Adrenal gland (tissue), 12 donors: Measurements from ENCODE around the gene LTB. TPM values are rescaled to one million over a fixed set of nuclear protein-coding genes. Genes with fewer than 3 reads are reported as not detected.

Source experiments
- DNase-seq, 7 donors: peaks; one replicate each; pipeline ENCODE4 v3.0.0-alpha.2; 2019 to 2020
- H3K27ac ChIP-seq, 5 donors: fragments of 200-600 bp; sonication (generic) in 4 of 5; 1 replicate in 3 of 5; 2 replicates in 2 of 5; pipeline versions ENCODE4 v1.5.1 to v1.8.0; 2016 to 2020; ENCODE audit warnings: mild to moderate bottlenecking in 1 of 5
- H3K27me3 ChIP-seq: fragments of 200-600 bp; 2 replicates; pipeline ENCODE4 v1.8.0; 2021
- H3K36me3 ChIP-seq, 2 donors: fragments of 200-600 bp; replicated peaks in 1 of 2; 1 replicate in 1 of 2; 2 replicates in 1 of 2; pipeline versions ENCODE4 v1.5.1 to v1.8.0; 2018 to 2022
- H3K4me1 ChIP-seq, 2 donors: fragments of 200-600 bp; replicated peaks in 1 of 2; 1 replicate in 1 of 2; 2 replicates in 1 of 2; pipeline versions ENCODE4 v1.5.1 to v1.8.0; 2018 to 2021
- H3K4me3 ChIP-seq, 4 donors: fragments of 200-600 bp; sonication (generic) in 3 of 4; one replicate each; pipeline ENCODE4 v1.5.1; 2016 to 2018
- H3K9me3 ChIP-seq, 3 donors: fragments of 200-600 bp; sonication (generic) in 1 of 3; replicated peaks in 1 of 3; 1 replicate in 2 of 3; 2 replicates in 1 of 3; pipeline versions ENCODE4 v1.5.1 to v1.8.0; 2016 to 2021
- POLR2A ChIP-seq, 2 donors: fragments of 450-650 bp; IDR thresholded peaks; one replicate each; pipeline ENCODE4 v1.6.1; 2017; ENCODE audit warnings: antibody characterized with exemption in 2 of 2, mild to moderate bottlenecking in 2 of 2, moderate library complexity in 1 of 2
- WGBS, 4 donors: extraction: QIAGEN DNeasy Blood & Tissue Kit in 2 of 4; methylation state at CpG; one replicate each; pipeline versions ENCODE4 v1.1.5 to v1.1.7; 2013 to 2017; 5-methylcytosine and 5-hydroxymethylcytosine counted together
- intact Hi-C, 2 donors: fragments of 100-400 bp; cut with DNase I; formaldehyde crosslinking; loops; one replicate each; pipeline versions ENCODE4 v1.14.1 to v1.15.0; 2022 to 2023
- polyA plus RNA-seq, 3 donors: library from polyadenylated mRNA; stranded (reverse); fragments of 200-250 nt in 2 of 3; fragments of 350-450 nt in 1 of 3; fragmentation: Illumina TruSeq in 1 of 3; extraction: RNeasy Lipid Tissue Mini Kit (QIAGEN cat#74804) in 1 of 3; gene quantifications; one replicate each; pipeline ENCODE4 v1.2.3, GENCODE V29; 2013 to 2014
- small RNA-seq, 2 donors: library from RNA; depleted of rRNA; stranded (forward); fragments of <200 nt; gene quantifications; one replicate each; pipeline ENCODE3, GENCODE V24; 2016
- total RNA-seq, 9 donors: library from RNA; depleted of rRNA in 4 of 9; stranded (reverse); fragments of >200 nt in 4 of 9; fragments of 120-200 nt in 1 of 9; fragmentation: NEBNext Ultra II Directional in 1 of 9; extraction: Animal tissue kit (Norgen Biotek cat#: 25700) in 1 of 9; gene quantifications; one replicate each; pipeline versions ENCODE4 v1.1.0 to v1.2.4, GENCODE V29; 2013 to 2023
- TF ChIP-seq, protein P1 (sequence below), 6 experiments: fragments of 450-650 bp in 4 of 6; fragments of 200-600 bp in 2 of 6; sonication (generic) in 1 of 6; IDR thresholded peaks; 1 replicate in 5 of 6; 2 replicates in 1 of 6; pipeline versions ENCODE4 v1.5.1 to v1.8.0; 2016 to 2021; ENCODE audit warnings: antibody characterized with exemption in 6 of 6, mild to moderate bottlenecking in 2 of 6, moderate library complexity in 1 of 6
- donor health status: healthy with polysubstance abuse.
- donor health status: Bipolar disorder and iron deficiency.
- donor health status: DM: yes; HTN: yes; CAD: no.
- donor health status: DM: no; HTN: no; CAD: no.
- donor health status: DM: no; HTN: no; CAD: no.
- donor health status: DM: yes; HTN: yes; CAD: no.

LTB gene
- total and polyA plus RNA-seq, 12 donors: 0.31 to 6.7 (median 1.1) TPM; not detected in 3

DNA sequence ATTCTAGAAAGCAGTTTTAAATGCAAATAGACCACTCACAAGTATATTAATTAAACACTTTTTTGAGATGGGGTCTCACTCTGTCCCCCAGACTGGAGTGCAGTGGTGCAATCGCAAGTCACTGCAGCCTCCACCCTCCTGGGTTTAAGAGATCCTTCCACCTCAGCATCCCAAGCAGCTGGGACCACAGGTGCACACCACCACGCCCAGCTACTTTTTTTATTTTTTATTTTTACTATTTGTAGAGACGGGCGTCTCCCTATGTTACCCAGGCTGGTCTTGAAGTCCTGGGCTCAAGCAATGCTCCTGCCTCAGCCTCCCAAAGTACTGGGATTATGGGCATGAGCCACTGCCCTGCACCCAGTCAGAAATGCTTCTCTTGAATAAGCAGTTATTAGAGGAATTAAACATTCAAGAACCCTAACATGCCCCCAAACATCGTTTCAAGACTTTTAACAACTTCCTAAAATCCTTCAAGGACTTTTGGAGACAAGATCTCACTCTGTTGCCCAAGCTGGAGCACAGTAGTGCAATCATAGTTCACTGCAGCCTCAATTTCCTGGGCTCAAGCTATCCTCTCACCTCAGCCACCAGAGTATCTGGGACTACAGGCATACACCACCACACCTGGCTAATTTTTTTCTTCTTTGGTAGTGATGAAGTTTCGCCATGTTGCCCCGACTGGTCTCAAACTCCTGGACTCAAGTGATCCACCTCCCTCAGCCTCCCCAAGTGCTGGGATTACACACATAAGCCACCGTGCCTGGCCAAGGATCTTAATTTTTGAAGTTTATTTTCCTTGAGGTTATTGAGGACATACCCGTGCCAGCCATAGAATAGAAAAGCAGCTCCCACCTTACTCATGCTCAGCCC is 50.2 kb downstream of the LTB start:
- DNase-seq: no peak
- Histone ChIP-seq H3K36me3 (peaks cover 0 to 71% of the 10 kb centered on the region in 2 donors), H3K9me3 (no peaks in the 10 kb centered on the region), H3K4me3 (no peak overlapping the region), H3K27me3 (no peaks in the 10 kb centered on the region), H3K4me1 (peaks cover 0 to 8% of the 10 kb centered on the region in 2 donors), H3K27ac (peak overlapping the region in 1 of 5 donors; percentile 14)
- WGBS, 4 donors: 64 to 71% (median 67%) methylated on average over 9 of the region's 9 CpGs
- TF ChIP-seq, protein P1, sequence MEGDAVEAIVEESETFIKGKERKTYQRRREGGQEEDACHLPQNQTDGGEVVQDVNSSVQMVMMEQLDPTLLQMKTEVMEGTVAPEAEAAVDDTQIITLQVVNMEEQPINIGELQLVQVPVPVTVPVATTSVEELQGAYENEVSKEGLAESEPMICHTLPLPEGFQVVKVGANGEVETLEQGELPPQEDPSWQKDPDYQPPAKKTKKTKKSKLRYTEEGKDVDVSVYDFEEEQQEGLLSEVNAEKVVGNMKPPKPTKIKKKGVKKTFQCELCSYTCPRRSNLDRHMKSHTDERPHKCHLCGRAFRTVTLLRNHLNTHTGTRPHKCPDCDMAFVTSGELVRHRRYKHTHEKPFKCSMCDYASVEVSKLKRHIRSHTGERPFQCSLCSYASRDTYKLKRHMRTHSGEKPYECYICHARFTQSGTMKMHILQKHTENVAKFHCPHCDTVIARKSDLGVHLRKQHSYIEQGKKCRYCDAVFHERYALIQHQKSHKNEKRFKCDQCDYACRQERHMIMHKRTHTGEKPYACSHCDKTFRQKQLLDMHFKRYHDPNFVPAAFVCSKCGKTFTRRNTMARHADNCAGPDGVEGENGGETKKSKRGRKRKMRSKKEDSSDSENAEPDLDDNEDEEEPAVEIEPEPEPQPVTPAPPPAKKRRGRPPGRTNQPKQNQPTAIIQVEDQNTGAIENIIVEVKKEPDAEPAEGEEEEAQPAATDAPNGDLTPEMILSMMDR (IDR thresholded peaks at IDR 0.05): no peak
- no peak for TF ChIP-seq POLR2A (IDR thresholded peaks at IDR 0.05)
- intact Hi-C loops: no loop called here

DNA sequence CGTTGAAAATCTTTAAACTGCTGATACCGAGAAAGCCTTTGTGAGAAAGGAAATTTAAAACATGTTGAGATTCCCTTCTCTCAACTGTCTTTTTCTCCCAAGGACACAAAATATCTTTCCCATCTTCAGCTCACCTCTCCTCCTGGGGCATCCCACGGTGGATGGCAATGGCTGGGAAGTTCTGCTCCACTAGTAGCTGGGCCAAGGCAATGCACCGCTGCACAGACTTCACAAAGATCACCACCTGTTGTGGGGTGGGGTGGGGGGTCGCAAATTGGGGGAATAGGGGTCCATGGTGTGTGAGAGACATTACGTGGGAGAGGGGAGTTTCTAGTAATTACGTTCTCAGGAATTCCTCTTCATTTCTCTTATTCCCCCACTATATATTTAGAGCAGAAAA is 51.1 kb downstream of the LTB start:
- WGBS, 4 donors: 85 to 91% (median 90%) methylated on average over 7 of the region's 7 CpGs
- intact Hi-C loops: no loop called here
- Histone ChIP-seq H3K4me3 (no peak overlapping the region), H3K36me3 (peaks cover 0 to 63% of the 10 kb centered on the region in 2 donors), H3K27ac (no peak overlapping the region), H3K9me3 (no peaks in the 10 kb centered on the region), H3K27me3 (no peaks in the 10 kb centered on the region), H3K4me1 (peaks cover 0 to 3% of the 10 kb centered on the region in 2 donors)
- no peak for DNase-seq
- TF ChIP-seq, protein P1 (IDR thresholded peaks at IDR 0.05): no peak
- TF ChIP-seq POLR2A (IDR thresholded peaks at IDR 0.05): no peak

- no peak for DNase-seq
- H3K36me3 ChIP-seq: peaks cover 0 to 58% of the 10 kb centered on the region in 2 donors
- peaks cover 2 to 3% of the 10 kb centered on the region in 2 donors for H3K4me1 ChIP-seq
- intact Hi-C loops: no loop called here
- no peaks in the 10 kb centered on the region for H3K27me3 ChIP-seq
- TF ChIP-seq, protein P1 (IDR thresholded peaks at IDR 0.05): no peak
- no peak for TF ChIP-seq POLR2A (IDR thresholded peaks at IDR 0.05)
- no peaks in the 10 kb centered on the region for H3K9me3 ChIP-seq
- no peak overlapping the region for H3K4me3 ChIP-seq
- 67 to 90% (median 71%) methylated on average over 5 to 6 of the region's 6 CpGs for WGBS, 4 donors
- H3K27ac ChIP-seq: no peak overlapping the region
Measured at GRCh38 chr6:31530659-31531058, 51.6 kb downstream of the LTB start.

Small RNAs within 50 kb of the gene (small RNA-seq; reads per million reads assigned to genes)
- gene SNORA38 (4.4 to 4.6 reads per million in 2 donors), gene SNORD117 (193 to 247 reads per million in 2 donors), gene SNORD84 (0 reads per million in 2 donors), gene UQCRHP1 (0 reads per million in 2 donors)

Other genes starting within 250 kb of the LTB start
Only the 30 nearest of the 35 such genes appear.
- 10 to 100 TPM; 12.2 to 58.7 (median 29.1) TPM for gene MICA, start 178.8 kb downstream of the LTB start, total RNA-seq
- gene MICA, start 178.8 kb downstream of the LTB start, polyA plus RNA-seq: 10 to 100 TPM; 36.0 to 66.0 (median 45.6) TPM
- 1 to 10 TPM; 1.1 to 3.3 (median 3.0) TPM for gene MICB, start 84.3 kb downstream of the LTB start, total RNA-seq
- 1 to 10 TPM in 2 of 3 donors, under 1 TPM in 1; 0.57 to 3.0 (median 2.7) TPM for gene MICB, start 84.3 kb downstream of the LTB start, polyA plus RNA-seq
- not detected for gene MCCD1, start 53.5 kb downstream of the LTB start, total RNA-seq
- not detected for gene MCCD1, start 53.5 kb downstream of the LTB start, polyA plus RNA-seq
- 100 to 1,000 TPM; 155 to 345 (median 287) TPM for gene DDX39B, start 40.4 kb downstream of the LTB start, total RNA-seq
- 100 to 1,000 TPM; 167 to 969 (median 968) TPM for gene DDX39B, start 40.4 kb downstream of the LTB start, polyA plus RNA-seq
- gene ATP6V1G2, start 35.8 kb downstream of the LTB start, total RNA-seq: 1 to 10 TPM in 7 of 9 donors, under 1 TPM in 2; 0.87 to 4.8 (median 2.8) TPM
- gene ATP6V1G2, start 35.8 kb downstream of the LTB start, polyA plus RNA-seq: 1 to 10 TPM; 2.8 to 6.6 (median 5.6) TPM
- gene NFKBIL1, start 34.8 kb downstream of the LTB start, total RNA-seq: 10 to 100 TPM; 15.1 to 33.6 (median 27.9) TPM
- gene NFKBIL1, start 34.8 kb downstream of the LTB start, polyA plus RNA-seq: 10 to 100 TPM in 2 of 3 donors, 1 to 10 TPM in 1; 5.0 to 46.2 (median 27.6) TPM
- 1 to 10 TPM in 2 of 9 donors, not detected in 7; 1.2 to 1.4 TPM for gene LTA, start 10.1 kb downstream of the LTB start, total RNA-seq
- gene LTA, start 10.1 kb downstream of the LTB start, polyA plus RNA-seq: under 1 TPM in 2 of 3 donors, not detected in 1; 0.20 to 0.72 TPM
- 1 to 10 TPM in 5 of 9 donors, under 1 TPM in 3, not detected in 1; 0.33 to 3.2 (median 1.2) TPM for gene TNF, start 6.9 kb downstream of the LTB start, total RNA-seq
- gene TNF, start 6.9 kb downstream of the LTB start, polyA plus RNA-seq: 1 to 10 TPM in 1 of 3 donors, under 1 TPM in 2; 0.22 to 1.0 (median 0.81) TPM
- 10 to 100 TPM in 8 of 9 donors, 1 to 10 TPM in 1; 5.8 to 29.0 (median 16.9) TPM for gene LST1, start 3.9 kb upstream of the LTB start, total RNA-seq
- 10 to 100 TPM in 2 of 3 donors, 1 to 10 TPM in 1; 9.7 to 67.8 (median 49.2) TPM for gene LST1, start 3.9 kb upstream of the LTB start, polyA plus RNA-seq
- under 1 TPM in 1 of 9 donors, not detected in 8; 0.46 TPM for gene NCR3, start 10.6 kb upstream of the LTB start, total RNA-seq
- under 1 TPM in 2 of 3 donors, not detected in 1; 0.10 to 0.24 TPM for gene NCR3, start 10.6 kb upstream of the LTB start, polyA plus RNA-seq
- 100 to 1,000 TPM in 1 of 9 donors, 10 to 100 TPM in 8; 15.3 to 104 (median 64.7) TPM for gene AIF1, start 32.8 kb upstream of the LTB start, total RNA-seq
- gene AIF1, start 32.8 kb upstream of the LTB start, polyA plus RNA-seq: 10 to 100 TPM; 61.4 to 81.6 (median 73.0) TPM
- 100 to 1,000 TPM in 5 of 9 donors, 10 to 100 TPM in 4; 31.9 to 198 (median 103) TPM for gene PRRC2A, start 38.3 kb upstream of the LTB start, total RNA-seq
- gene PRRC2A, start 38.3 kb upstream of the LTB start, polyA plus RNA-seq: 100 to 1,000 TPM in 2 of 3 donors, 10 to 100 TPM in 1; 55.6 to 419 (median 330) TPM
- 100 to 1,000 TPM; 113 to 336 (median 299) TPM for gene BAG6, start 70.2 kb upstream of the LTB start, total RNA-seq
- gene BAG6, start 70.2 kb upstream of the LTB start, polyA plus RNA-seq: 100 to 1,000 TPM; 170 to 799 (median 668) TPM
- 1 to 10 TPM in 8 of 9 donors, not detected in 1; 2.3 to 4.7 (median 3.7) TPM for gene APOM, start 73.5 kb upstream of the LTB start, total RNA-seq
- gene APOM, start 73.5 kb upstream of the LTB start, polyA plus RNA-seq: 10 to 100 TPM in 2 of 3 donors, 1 to 10 TPM in 1; 6.4 to 18.2 (median 10.7) TPM
- gene C6orf47, start 78.4 kb upstream of the LTB start, total RNA-seq: 10 to 100 TPM; 23.8 to 37.0 (median 27.2) TPM
- gene C6orf47, start 78.4 kb upstream of the LTB start, polyA plus RNA-seq: 10 to 100 TPM; 17.9 to 23.6 (median 20.0) TPM
- 10 to 100 TPM; 10.2 to 61.2 (median 16.9) TPM for gene GPANK1, start 82.6 kb upstream of the LTB start, total RNA-seq
- gene GPANK1, start 82.6 kb upstream of the LTB start, polyA plus RNA-seq: 10 to 100 TPM in 2 of 3 donors, 1 to 10 TPM in 1; 7.4 to 18.3 (median 17.6) TPM
- gene CSNK2B, start 83.7 kb upstream of the LTB start, total RNA-seq: 100 to 1,000 TPM; 142 to 324 (median 177) TPM
- gene CSNK2B, start 83.7 kb upstream of the LTB start, polyA plus RNA-seq: 100 to 1,000 TPM; 171 to 239 (median 236) TPM
- 10 to 100 TPM in 1 of 9 donors, 1 to 10 TPM in 6, under 1 TPM in 2; 0.48 to 13.3 (median 3.4) TPM for gene LY6G5B, start 87.6 kb upstream of the LTB start, total RNA-seq
- 10 to 100 TPM in 1 of 3 donors, 1 to 10 TPM in 2; 4.2 to 13.4 (median 8.1) TPM for gene LY6G5B, start 87.6 kb upstream of the LTB start, polyA plus RNA-seq
- 1 to 10 TPM in 5 of 9 donors, under 1 TPM in 3, not detected in 1; 0.39 to 2.5 (median 1.8) TPM for gene LY6G5C, start 98.6 kb upstream of the LTB start, total RNA-seq
- 1 to 10 TPM in 2 of 3 donors, under 1 TPM in 1; 0.75 to 3.6 (median 3.1) TPM for gene LY6G5C, start 98.6 kb upstream of the LTB start, polyA plus RNA-seq
- 10 to 100 TPM; 48.0 to 64.4 (median 54.9) TPM for gene ABHD16A, start 120.9 kb upstream of the LTB start, total RNA-seq
- 10 to 100 TPM; 38.7 to 73.1 (median 62.9) TPM for gene ABHD16A, start 120.9 kb upstream of the LTB start, polyA plus RNA-seq
- gene LY6G6F, start 124.4 kb upstream of the LTB start, total RNA-seq: under 1 TPM in 1 of 9 donors, not detected in 8; 0.44 TPM
- not detected for gene LY6G6F, start 124.4 kb upstream of the LTB start, polyA plus RNA-seq
- gene LY6G6D, start 132.9 kb upstream of the LTB start, total RNA-seq: not detected
- gene LY6G6D, start 132.9 kb upstream of the LTB start, polyA plus RNA-seq: not detected
- not detected for gene LY6G6C, start 139.3 kb upstream of the LTB start, total RNA-seq
- not detected for gene LY6G6C, start 139.3 kb upstream of the LTB start, polyA plus RNA-seq
- gene MPIG6B, start 140.9 kb upstream of the LTB start, total RNA-seq: under 1 TPM in 2 of 9 donors, not detected in 7; 0.22 to 0.65 TPM
- gene MPIG6B, start 140.9 kb upstream of the LTB start, polyA plus RNA-seq: under 1 TPM in 2 of 3 donors, not detected in 1; 0.07 to 0.08 TPM
- gene DDAH2, start 146.9 kb upstream of the LTB start, total RNA-seq: 10 to 100 TPM; 21.1 to 52.7 (median 31.5) TPM
- gene DDAH2, start 146.9 kb upstream of the LTB start, polyA plus RNA-seq: 100 to 1,000 TPM in 2 of 3 donors, 1 to 10 TPM in 1; 6.4 to 202 (median 138) TPM
- gene CLIC1, start 154.1 kb upstream of the LTB start, total RNA-seq: 100 to 1,000 TPM; 176 to 426 (median 217) TPM
- 100 to 1,000 TPM; 109 to 252 (median 146) TPM for gene CLIC1, start 154.1 kb upstream of the LTB start, polyA plus RNA-seq
- 10 to 100 TPM in 3 of 9 donors, 1 to 10 TPM in 6; 3.0 to 16.7 (median 5.9) TPM for gene MSH5, start 157.6 kb upstream of the LTB start, total RNA-seq
- gene MSH5, start 157.6 kb upstream of the LTB start, polyA plus RNA-seq: 10 to 100 TPM in 2 of 3 donors, 1 to 10 TPM in 1; 3.6 to 24.5 (median 16.8) TPM
- 1 to 10 TPM in 1 of 9 donors, under 1 TPM in 3, not detected in 5; 0.46 to 2.3 (median 0.84) TPM for gene SAPCD1, start 180.2 kb upstream of the LTB start, total RNA-seq
- gene SAPCD1, start 180.2 kb upstream of the LTB start, polyA plus RNA-seq: 10 to 100 TPM in 1 of 3 donors, 1 to 10 TPM in 1, under 1 TPM in 1; 0.75 to 17.2 (median 6.0) TPM
- gene VWA7, start 194.9 kb upstream of the LTB start, total RNA-seq: 1 to 10 TPM in 2 of 9 donors, under 1 TPM in 7; 0.17 to 2.3 (median 0.36) TPM
- gene VWA7, start 194.9 kb upstream of the LTB start, polyA plus RNA-seq: 1 to 10 TPM in 2 of 3 donors, under 1 TPM in 1; 0.74 to 8.1 (median 1.1) TPM
- gene VARS1, start 213.3 kb upstream of the LTB start, total RNA-seq: 10 to 100 TPM; 15.0 to 90.8 (median 54.9) TPM
- gene VARS1, start 213.3 kb upstream of the LTB start, polyA plus RNA-seq: 10 to 100 TPM; 58.6 to 74.6 (median 59.2) TPM